ENCODE results near the gene CMSS1. TPM values are rescaled to one million over a fixed set of nuclear protein-coding genes. Genes with fewer than 3 reads are reported as not detected.

The CMSS1 gene
- total RNA-seq, 1 experiment from 2014 or later, result 117 TPM

DNA sequence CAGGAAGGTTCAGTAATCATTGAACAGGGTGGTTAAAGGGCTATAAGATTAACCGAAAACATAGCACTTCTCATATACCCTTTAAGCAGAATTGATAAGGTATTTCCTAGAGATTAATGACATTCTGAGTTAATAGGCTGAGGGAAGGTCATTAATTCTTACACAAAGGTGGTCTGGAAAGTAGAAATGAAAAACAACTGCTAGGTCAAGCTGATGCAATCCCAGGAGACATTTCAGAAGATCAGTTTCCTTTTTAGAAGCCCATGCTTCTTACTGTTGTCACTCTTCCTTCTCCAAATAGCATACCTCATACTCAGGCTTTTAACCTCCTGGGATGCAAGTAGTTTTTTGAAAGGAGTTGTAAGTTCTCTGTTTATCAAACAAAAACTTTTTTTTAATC, 287.8 kb downstream of the CMSS1 start:
- TF ChIP-seq, protein P1, sequence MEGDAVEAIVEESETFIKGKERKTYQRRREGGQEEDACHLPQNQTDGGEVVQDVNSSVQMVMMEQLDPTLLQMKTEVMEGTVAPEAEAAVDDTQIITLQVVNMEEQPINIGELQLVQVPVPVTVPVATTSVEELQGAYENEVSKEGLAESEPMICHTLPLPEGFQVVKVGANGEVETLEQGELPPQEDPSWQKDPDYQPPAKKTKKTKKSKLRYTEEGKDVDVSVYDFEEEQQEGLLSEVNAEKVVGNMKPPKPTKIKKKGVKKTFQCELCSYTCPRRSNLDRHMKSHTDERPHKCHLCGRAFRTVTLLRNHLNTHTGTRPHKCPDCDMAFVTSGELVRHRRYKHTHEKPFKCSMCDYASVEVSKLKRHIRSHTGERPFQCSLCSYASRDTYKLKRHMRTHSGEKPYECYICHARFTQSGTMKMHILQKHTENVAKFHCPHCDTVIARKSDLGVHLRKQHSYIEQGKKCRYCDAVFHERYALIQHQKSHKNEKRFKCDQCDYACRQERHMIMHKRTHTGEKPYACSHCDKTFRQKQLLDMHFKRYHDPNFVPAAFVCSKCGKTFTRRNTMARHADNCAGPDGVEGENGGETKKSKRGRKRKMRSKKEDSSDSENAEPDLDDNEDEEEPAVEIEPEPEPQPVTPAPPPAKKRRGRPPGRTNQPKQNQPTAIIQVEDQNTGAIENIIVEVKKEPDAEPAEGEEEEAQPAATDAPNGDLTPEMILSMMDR (IDR thresholded peaks at IDR 0.05; ENCODE audit: unreplicated experiment), result no peak
- intact Hi-C loops (cut with micrococcal nuclease), result no loop called here
- Mint-ChIP-seq H3K4me3 (ENCODE audit: unreplicated experiment) (no peak overlapping the region), H3K4me1 (ENCODE audit: insufficient read depth, unreplicated experiment) (peaks cover 25% of the 10 kb centered on the region), H3K36me3 (ENCODE audit: insufficient read depth, unreplicated experiment) (peaks cover 9% of the 10 kb centered on the region), H3K27me3 (ENCODE audit: insufficient read depth, unreplicated experiment) (no peaks in the 10 kb centered on the region), H3K27ac (ENCODE audit: low read depth, unreplicated experiment) (peak overlapping the region; percentile 39), H3K9me3 (ENCODE audit: unreplicated experiment) (peaks cover 7% of the 10 kb centered on the region)
- DNase-seq (ENCODE audit: unreplicated experiment), result no peak
- POLR2A ChIA-PET, result interaction anchor here (0.6 to 2.0 kb wide), 5 partner anchors 37 to 265 kb away, joined by 3 to 8 read pairs (median 4); partner anchors contain the start of gene TBC1D23
- no TSS peak for BruUV-seq (replicated peaks)
- CTCF ChIA-PET, result interaction anchor here (0.7 to 2.2 kb wide), 5 partner anchors 13 to 261 kb away, joined by 3 to 7 read pairs (median 4); no protein-coding TSS in a partner anchor

DNA sequence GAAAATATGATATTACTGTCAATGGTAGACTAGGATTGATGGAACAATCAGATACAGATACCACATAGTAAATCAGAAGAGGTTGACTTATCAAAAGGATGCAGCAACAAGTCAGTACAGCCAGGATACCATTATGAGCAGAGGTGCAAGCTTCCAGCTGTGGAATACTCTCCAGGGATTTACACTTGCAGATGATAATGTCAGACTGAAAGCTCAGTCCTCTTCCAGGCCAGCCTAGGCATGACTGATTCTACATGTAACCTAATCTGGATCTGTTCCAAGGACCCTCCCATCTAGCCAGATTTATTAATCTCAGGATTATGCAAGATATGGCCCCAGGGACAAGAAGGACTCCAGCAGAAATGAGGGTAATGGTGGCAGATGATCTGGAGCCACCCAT, 288.4 kb downstream of the CMSS1 start:
- Mint-ChIP-seq H3K27ac (ENCODE audit: low read depth, unreplicated experiment) (peak overlapping the region; percentile 39), H3K27me3 (ENCODE audit: insufficient read depth, unreplicated experiment) (no peaks in the 10 kb centered on the region), H3K4me3 (ENCODE audit: unreplicated experiment) (no peak overlapping the region), H3K4me1 (ENCODE audit: insufficient read depth, unreplicated experiment) (peaks cover 25% of the 10 kb centered on the region), H3K36me3 (ENCODE audit: insufficient read depth, unreplicated experiment) (peaks cover 9% of the 10 kb centered on the region), H3K9me3 (ENCODE audit: unreplicated experiment) (peaks cover 4% of the 10 kb centered on the region)
- no TSS peak for BruUV-seq (replicated peaks)
- peak; percentile 64 for DNase-seq (ENCODE audit: unreplicated experiment)
- intact Hi-C loops (cut with micrococcal nuclease), result no loop called here
- TF ChIP-seq, protein P1 (IDR thresholded peaks at IDR 0.05; ENCODE audit: unreplicated experiment), result no peak
- CTCF ChIA-PET, result interaction anchor here (0.8 to 2.2 kb wide), 3 partner anchors 58 to 228 kb away, joined by 3 to 7 read pairs (median 3); no protein-coding TSS in a partner anchor
- POLR2A ChIA-PET, result interaction anchor here (0.6 to 2.0 kb wide), 5 partner anchors 37 to 266 kb away, joined by 3 to 8 read pairs (median 4); partner anchors contain the start of gene TBC1D23

DNA sequence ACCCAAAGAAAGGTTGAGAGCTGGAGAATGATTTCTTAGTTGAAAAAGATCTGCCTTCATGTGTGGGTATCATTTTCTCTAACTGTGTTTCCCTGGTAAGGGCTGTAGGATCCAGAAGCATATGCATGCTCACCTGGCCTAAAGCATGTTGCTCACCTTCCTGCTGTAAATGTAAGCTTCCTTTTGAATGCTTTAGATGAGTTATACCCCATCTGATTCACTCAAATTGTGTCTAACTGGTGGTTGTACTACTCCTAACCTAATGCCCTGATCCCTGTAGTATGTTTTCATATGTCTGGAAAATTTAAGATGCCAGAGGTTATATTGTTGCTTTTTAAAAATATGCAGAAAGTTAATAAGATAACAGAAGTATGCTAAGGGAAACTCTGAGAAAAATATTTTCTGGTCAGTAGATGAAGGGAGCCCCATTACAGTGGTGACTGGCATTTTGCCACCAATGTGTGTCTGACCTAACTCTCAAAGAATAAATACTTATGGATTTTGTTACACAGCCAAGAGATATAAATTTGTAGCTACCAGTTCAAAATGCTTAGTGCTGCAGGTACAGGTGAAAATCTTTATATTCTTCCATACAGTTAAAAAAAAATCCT, 289.0 kb downstream of the CMSS1 start:
- peaks cover 25% of the 10 kb centered on the region for H3K4me1 Mint-ChIP-seq (ENCODE audit: insufficient read depth, unreplicated experiment)
- DNase-seq (ENCODE audit: unreplicated experiment), result peak; percentile 33
- no peaks in the 10 kb centered on the region for H3K27me3 Mint-ChIP-seq (ENCODE audit: insufficient read depth, unreplicated experiment)
- H3K27ac Mint-ChIP-seq (ENCODE audit: low read depth, unreplicated experiment), result peak overlapping the region; percentile 57
- no peaks in the 10 kb centered on the region for H3K9me3 Mint-ChIP-seq (ENCODE audit: unreplicated experiment)
- peaks cover 9% of the 10 kb centered on the region for H3K36me3 Mint-ChIP-seq (ENCODE audit: insufficient read depth, unreplicated experiment)
- POLR2A ChIA-PET, result interaction anchor here (0.9 to 2.0 kb wide), 5 partner anchors 38 to 211 kb away, joined by 3 to 9 read pairs (median 4); partner anchors contain the start of gene TBC1D23
- TF ChIP-seq, protein P1 (IDR thresholded peaks at IDR 0.05; ENCODE audit: unreplicated experiment), result no peak
- H3K4me3 Mint-ChIP-seq (ENCODE audit: unreplicated experiment), result no peak overlapping the region
- intact Hi-C loops (cut with micrococcal nuclease), result no loop called here
- CTCF ChIA-PET, result interaction anchor here (0.7 to 2.2 kb wide), 5 partner anchors 15 to 1971 kb away, joined by 3 to 7 read pairs (median 3); no protein-coding TSS in a partner anchor
- no TSS peak for BruUV-seq (replicated peaks)

DNA sequence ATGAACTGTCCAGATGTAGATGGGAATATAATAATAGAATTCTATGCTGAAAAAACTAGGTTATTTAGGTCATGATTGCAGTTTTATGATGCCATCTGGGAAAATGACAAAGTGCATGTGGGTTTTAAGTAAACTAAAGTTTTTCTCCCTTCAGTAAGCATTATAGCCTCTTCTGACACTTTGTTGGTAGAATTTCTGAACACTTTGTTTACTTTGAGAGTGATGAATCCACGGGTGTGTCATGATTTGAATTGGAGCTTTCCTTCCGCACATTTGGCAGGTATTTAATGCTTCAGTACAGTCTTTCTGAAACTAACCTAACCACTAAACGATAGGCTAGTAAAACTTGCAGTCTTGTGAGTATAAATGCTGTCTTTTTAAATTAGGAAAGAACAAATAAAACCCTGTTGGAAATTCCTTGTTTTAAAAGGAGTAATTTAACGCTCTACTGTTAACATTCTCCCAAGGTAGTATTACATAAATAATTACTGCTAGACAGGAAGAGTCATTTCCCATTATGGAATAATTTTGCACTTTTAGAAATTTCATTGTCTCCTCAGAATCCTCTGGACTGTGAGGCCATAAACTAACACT, 289.7 kb downstream of the CMSS1 start:
- ChIA-PET POLR2A (interaction anchor here (0.9 to 2.0 kb wide), 3 partner anchors 65 to 212 kb away, joined by 3 to 9 read pairs (median 8); partner anchors contain the start of gene TBC1D23), CTCF (interaction anchor here (0.7 to 1.3 kb wide), 3 partner anchors 16 to 1971 kb away, joined by 3 read pairs; no protein-coding TSS in a partner anchor)
- Mint-ChIP-seq H3K4me1 (ENCODE audit: insufficient read depth, unreplicated experiment) (peaks cover 25% of the 10 kb centered on the region), H3K27ac (ENCODE audit: low read depth, unreplicated experiment) (peak overlapping the region; percentile 57), H3K4me3 (ENCODE audit: unreplicated experiment) (peak overlapping the region; percentile 19), H3K36me3 (ENCODE audit: insufficient read depth, unreplicated experiment) (peaks cover 9% of the 10 kb centered on the region), H3K27me3 (ENCODE audit: insufficient read depth, unreplicated experiment) (no peaks in the 10 kb centered on the region), H3K9me3 (ENCODE audit: unreplicated experiment) (no peaks in the 10 kb centered on the region)
- intact Hi-C loops (cut with micrococcal nuclease), result no loop called here
- TF ChIP-seq, protein P1 (IDR thresholded peaks at IDR 0.05; ENCODE audit: unreplicated experiment), result no peak
- BruUV-seq (replicated peaks), result no TSS peak
- peak; percentile 51 for DNase-seq (ENCODE audit: unreplicated experiment)

Measured in MCF 10A (cell line).